Fibroblast of skin of right biceps (primary cell): Measurements from ENCODE around the gene RPS5.
"Not testable (repeated sequence)": the region's sequence is repeated elsewhere in the genome, so short reads cannot be mapped to it uniquely, and the experiment has no call there.

Experiments used
- DNase-seq: peaks from one replicate; pipeline ENCODE4 v3.0.0-alpha.2; 2013

The RPS5 gene

GRCh38 chr19:58356766-58357480 lies 30.1 kb upstream of the RPS5 start:
- DNase-seq, result peak; percentile 31

GRCh38 chr19:58357481-58358145 lies 29.5 kb upstream of the RPS5 start:
- DNase-seq, result no peak

- peak; percentile 52 for DNase-seq
These were observed 25.2 kb upstream of the RPS5 start for GRCh38 chr19:58361900-58362271.

- DNase-seq, result peak; percentile 95
These were observed 24.6 kb upstream of the RPS5 start, which contains the start of gene ZNF497 for GRCh38 chr19:58362272-58362994. Gene ZNF497 (minus strand): TSS chr19:58362751. CDS start chr19:58357635, 5,116 bp downstream.

GRCh38 chr19:58364146-58364545 lies 22.9 kb upstream of the RPS5 start:
- DNase-seq, result no peak

- DNase-seq, result no peak
These were observed 20.3 kb upstream of the RPS5 start for GRCh38 chr19:58366585-58367430.

GRCh38 chr19:58367698-58368454 lies 19.2 kb upstream of the RPS5 start:
- no peak for DNase-seq

GRCh38 chr19:58368561-58369360 lies 18.3 kb upstream of the RPS5 start:
- no peak for DNase-seq

GRCh38 chr19:58372311-58373133 lies 14.5 kb upstream of the RPS5 start:
- DNase-seq, result no peak

- DNase-seq, result no peak
These were observed 12.9 kb upstream of the RPS5 start for GRCh38 chr19:58374200-58374599.

- not testable (repeated sequence) for DNase-seq
These were observed 10.3 kb upstream of the RPS5 start for GRCh38 chr19:58376724-58377123.

GRCh38 chr19:58379246-58379645 lies 7.8 kb upstream of the RPS5 start:
- no peak for DNase-seq

- DNase-seq, result no peak
These were observed 6.9 kb upstream of the RPS5 start for GRCh38 chr19:58380037-58380661.

- peak; percentile 100 for DNase-seq
These were observed 6.2 kb upstream of the RPS5 start, which contains the start of gene ZNF837 for GRCh38 chr19:58380662-58381459. Gene ZNF837 (minus strand): TSS chr19:58381030. CDS start chr19:58369332, 11,698 bp downstream.

GRCh38 chr19:58381460-58382212 lies 5.4 kb upstream of the RPS5 start:
- no peak for DNase-seq

GRCh38 chr19:58382997-58383603 lies 4.0 kb upstream of the RPS5 start:
- DNase-seq, result no peak

- DNase-seq, result no peak
These were observed 1.7 kb upstream of the RPS5 start for GRCh38 chr19:58385313-58385890.
